ENCODE measurements around the gene ATP6V1F.

DNA sequence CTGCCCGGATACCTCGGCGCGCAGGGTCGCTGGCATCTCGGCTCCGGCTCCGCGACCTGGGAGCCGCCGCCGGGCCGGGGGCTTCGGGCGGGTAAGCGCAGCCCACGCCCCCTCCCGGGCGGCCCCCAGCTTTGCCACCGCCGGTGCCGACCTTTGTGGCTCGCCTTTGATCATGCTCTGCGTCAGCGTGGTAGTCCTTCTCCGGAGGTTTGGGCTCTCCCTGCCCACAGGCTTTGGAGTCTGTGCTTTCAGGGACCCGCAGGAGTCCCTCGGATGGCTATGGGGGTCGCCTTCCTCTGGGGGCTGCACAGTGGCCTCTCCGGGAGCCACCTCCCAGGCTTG, 7.3 kb downstream of the ATP6V1F start:
- TF ChIP-seq EZH2 (IDR thresholded peaks at IDR 0.05; ENCODE audit: low read length, missing control alignments): no peak
- TF ChIP-seq, protein P1, sequence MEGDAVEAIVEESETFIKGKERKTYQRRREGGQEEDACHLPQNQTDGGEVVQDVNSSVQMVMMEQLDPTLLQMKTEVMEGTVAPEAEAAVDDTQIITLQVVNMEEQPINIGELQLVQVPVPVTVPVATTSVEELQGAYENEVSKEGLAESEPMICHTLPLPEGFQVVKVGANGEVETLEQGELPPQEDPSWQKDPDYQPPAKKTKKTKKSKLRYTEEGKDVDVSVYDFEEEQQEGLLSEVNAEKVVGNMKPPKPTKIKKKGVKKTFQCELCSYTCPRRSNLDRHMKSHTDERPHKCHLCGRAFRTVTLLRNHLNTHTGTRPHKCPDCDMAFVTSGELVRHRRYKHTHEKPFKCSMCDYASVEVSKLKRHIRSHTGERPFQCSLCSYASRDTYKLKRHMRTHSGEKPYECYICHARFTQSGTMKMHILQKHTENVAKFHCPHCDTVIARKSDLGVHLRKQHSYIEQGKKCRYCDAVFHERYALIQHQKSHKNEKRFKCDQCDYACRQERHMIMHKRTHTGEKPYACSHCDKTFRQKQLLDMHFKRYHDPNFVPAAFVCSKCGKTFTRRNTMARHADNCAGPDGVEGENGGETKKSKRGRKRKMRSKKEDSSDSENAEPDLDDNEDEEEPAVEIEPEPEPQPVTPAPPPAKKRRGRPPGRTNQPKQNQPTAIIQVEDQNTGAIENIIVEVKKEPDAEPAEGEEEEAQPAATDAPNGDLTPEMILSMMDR (conservative IDR thresholded peaks at IDR 0.05 in 1 of 2, IDR thresholded peaks at IDR 0.05 in 1 of 2; ENCODE audit: low read depth in 1 of 2, low read length in 2 of 2): no peak
